ENCODE data around the gene IFT74.
"Not testable (repeated sequence)": the region's sequence is repeated elsewhere in the genome, so short reads cannot be mapped to it uniquely, and the experiment has no call there.

The IFT74 gene

GRCh38 chr9:27085456-27085855 lies 129.2 kb downstream of the IFT74 start:
- DNase-seq: no peak

- no peak for DNase-seq
Measured at GRCh38 chr9:27086818-27087680, 130.8 kb downstream of the IFT74 start.

GRCh38 chr9:27088981-27089380 lies 132.8 kb downstream of the IFT74 start:
- DNase-seq: no peak

DNA sequence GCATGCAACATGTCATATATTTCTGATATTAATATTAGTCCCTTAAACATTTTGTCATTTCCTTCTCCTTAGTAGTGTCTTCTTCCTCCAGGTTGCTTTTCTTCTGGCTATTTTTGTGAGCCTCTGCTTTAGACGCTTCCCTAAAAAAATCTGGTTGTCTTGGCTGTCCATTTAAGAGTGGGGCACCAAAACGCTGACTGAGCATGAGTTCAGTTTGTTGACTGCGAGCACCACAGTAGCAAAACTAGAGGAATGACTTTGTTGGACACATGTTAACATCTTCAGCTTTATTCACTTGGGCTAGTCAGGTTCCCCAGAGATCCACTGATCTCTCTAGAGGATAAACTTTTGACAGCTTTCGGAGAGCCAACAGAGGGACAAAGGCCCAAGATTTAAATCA lies 133.5 kb downstream of the IFT74 start:
- no peak for DNase-seq

GRCh38 chr9:27090231-27090630 lies 134.0 kb downstream of the IFT74 start:
- no peak for DNase-seq

- DNase-seq: no peak
Measured at GRCh38 chr9:27090711-27091110, 134.5 kb downstream of the IFT74 start.

DNA sequence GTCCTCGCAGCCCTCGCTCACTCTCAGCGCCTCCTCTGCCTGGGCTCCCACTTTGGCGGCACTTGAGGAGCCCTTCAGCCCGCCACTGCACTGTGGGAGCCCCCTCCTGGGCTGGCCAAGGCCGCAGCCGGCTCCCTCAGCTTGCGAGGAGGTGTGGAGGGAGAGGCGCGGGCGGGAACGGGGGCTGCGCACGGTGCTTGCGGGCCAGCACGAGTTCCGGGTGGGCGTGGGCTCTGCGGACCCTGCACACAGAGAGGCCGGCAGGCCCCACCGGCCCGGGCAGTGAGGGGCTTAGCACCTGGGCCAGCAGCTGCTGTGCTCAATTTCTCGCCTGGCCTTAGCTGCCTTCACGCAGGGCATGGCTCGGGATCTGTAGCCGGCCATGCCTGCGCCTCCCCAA lies 136.3 kb downstream of the IFT74 start:
- not testable (repeated sequence) for DNase-seq

DNA sequence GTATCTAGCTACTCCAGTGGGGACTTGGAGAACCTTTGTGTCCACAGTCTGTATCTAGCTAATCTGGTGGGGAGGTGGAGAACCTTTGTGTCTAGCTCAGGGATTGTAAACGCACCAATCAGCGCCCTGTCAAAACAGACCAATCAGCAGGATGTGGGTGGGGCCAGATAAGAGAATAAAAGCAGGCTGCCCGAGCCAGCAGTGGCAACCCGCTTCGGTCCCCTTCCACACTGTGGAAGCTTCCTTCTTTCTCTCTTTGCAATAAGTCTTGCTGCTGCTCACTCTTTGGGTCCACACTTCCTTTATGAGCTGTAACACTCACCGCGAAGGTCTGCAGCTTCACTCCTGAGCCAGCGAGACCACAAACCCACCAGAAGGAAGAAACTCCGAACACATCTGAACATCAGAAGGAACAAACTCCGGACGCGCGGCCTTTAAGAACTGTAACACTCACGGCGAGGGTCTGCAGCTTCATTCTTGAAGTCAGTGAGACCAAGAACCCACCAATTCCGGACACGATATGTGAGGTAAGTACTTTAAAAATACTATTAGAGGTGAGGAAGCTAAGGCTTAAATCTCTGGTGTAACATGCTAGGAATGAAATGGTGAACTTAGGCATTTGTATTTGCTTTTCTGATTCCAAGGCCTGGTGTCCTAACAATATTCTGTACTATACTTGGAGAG lies 137.3 kb downstream of the IFT74 start:
- not testable (repeated sequence) for DNase-seq

DNA sequence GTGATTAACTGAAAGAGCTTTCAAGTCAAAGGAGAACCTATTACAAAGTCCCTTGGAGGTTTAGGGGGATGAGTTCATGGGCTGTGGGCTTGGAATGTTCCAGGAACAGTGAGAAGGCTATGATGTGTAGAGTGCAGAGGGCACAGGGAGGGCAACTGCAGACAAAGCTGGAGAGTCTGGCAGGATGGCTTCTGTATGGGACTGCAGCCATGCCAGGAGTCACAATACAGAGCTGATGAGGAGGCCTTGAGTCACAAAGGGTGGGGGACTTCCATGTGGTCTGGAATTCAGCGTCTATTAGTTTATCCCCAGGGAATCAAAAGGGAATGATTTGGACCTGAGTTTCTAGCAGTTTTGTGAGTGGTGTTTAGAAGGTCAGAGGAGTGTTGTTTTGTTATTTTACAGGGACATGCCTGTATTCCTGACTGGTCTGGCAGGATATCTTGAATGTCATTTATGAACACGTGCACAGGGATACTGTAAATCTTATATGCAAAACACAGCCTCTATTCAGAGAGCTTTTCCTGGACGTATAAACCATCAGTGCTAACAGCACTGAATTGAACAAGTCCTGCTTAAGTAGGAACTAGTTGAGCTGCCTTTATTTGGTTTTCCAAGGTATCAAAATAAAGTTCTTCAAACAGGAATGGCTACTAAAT lies 138.6 kb downstream of the IFT74 start:
- no peak for DNase-seq

GRCh38 chr9:27107241-27107640 lies 151.0 kb downstream of the IFT74 start:
- no peak for DNase-seq

- DNase-seq: no peak
Measured at GRCh38 chr9:27108981-27109541, 152.8 kb downstream of the IFT74 start, which contains the start of gene TEK. TEK (plus strand) TSS chr9:27109225; CDS start chr9:27109591, 366 bp downstream.

DNA sequence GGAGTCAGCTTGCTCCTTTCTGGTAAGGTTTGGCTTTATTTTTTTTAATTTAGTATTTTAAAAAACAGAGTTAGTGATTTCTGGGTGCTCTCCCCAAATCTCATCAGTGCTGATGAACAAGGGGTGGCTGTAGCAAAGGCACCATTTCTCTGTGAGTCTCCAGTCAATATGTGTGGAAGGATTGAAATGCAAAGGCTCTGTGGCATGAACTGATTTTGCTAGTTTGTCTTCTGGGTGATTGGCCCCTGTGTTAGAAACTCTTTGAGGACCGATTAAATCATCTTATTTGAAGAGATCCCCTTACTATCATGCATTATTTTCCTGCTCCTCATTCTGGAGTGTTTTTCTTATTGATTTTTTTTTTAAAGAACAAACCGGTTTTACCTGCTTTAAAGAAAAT lies 153.4 kb downstream of the IFT74 start:
- DNase-seq: no peak

- no peak for DNase-seq
Measured at GRCh38 chr9:27110181-27110580, 154.0 kb downstream of the IFT74 start.

GRCh38 chr9:27112235-27112634 lies 156.0 kb downstream of the IFT74 start:
- DNase-seq: no peak

Measured in NCI-H2081 (cell line).